Progenitor cell of endocrine pancreas (in vitro differentiated cells): ENCODE measurements around the gene CCDC61. TPM values are rescaled to one million over a fixed set of nuclear protein-coding genes. Genes with fewer than 3 reads are reported as not detected.

ENCODE experiments used
- DNase-seq: peaks from one replicate; pipeline ENCODE4 v3.0.0; 2021; ENCODE audit warnings: low spot score; ENCODE audit not compliant: unreplicated experiment
- H3K27ac Mint-ChIP-seq: 2 replicates; pipeline ENCODE4 v1.8.0; 2021; ENCODE audit warnings: mild to moderate bottlenecking, moderate library complexity, mixed read lengths
- H3K27me3 Mint-ChIP-seq: 2 replicates; pipeline ENCODE4 v1.8.0; 2021; ENCODE audit warnings: mixed read lengths
- H3K36me3 Mint-ChIP-seq: 2 replicates; pipeline ENCODE4 v1.8.0; 2022; ENCODE audit warnings: mixed read lengths; ENCODE audit not compliant: insufficient read depth
- H3K4me1 Mint-ChIP-seq: 2 replicates; pipeline ENCODE4 v1.8.0; 2021; ENCODE audit warnings: low read depth, mixed read lengths
- H3K4me3 Mint-ChIP-seq: 2 replicates; pipeline ENCODE4 v1.8.0; 2021; ENCODE audit warnings: low read depth, mild to moderate bottlenecking, moderate library complexity, mixed read lengths
- H3K9me3 Mint-ChIP-seq: 2 replicates; pipeline ENCODE4 v1.8.0; 2021; ENCODE audit warnings: low read depth, mixed read lengths
- total RNA-seq: library from RNA; stranded (reverse); gene quantifications from 2 replicates; pipeline ENCODE4 v1.2.1, GENCODE V29; 2021
- TF ChIP-seq, protein P1 (sequence below): fragments of 200-600 bp; sonication (generic); IDR thresholded peaks from one replicate; pipeline ENCODE4 v1.5.0; 2021; ENCODE audit warnings: antibody characterized with exemption, mild to moderate bottlenecking; ENCODE audit not compliant: unreplicated experiment

The CCDC61 gene
- total RNA-seq, 1 donor from 2014 or later: 22.2 TPM

DNA sequence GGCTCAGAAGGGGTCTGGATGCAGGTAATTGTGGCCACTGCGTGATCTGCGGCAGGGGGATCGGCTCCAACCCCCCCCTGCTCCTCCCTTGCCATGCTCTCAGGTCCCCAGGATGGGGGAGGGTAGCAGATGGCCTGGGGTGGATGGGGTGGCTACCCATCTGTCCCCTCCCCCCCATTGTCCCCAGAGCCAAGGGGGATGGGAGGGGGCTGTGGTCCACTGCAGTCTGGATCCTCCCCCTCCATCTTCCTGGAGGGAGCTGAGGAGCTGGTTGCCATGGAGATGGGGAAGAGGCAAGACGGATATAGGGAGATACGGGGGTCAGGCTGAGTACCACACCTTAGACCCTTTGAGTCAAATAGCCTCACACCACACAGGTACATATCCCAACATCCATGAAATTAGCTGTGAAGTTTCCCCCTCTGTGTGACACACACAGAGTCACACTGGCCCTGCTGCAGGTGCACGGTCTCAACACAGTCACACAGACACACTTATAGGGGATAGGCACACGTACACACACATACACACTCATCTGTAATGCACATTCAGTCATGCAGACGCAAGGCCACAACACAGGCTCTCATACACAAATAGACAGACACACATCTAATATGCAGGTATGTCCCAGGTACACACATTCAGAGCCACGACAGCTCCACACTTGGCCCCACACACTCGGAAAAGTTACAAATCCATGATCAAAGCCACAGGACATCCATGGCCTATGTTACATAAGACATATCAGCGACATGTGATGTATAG, 19.8 kb upstream of the CCDC61 start:
- Mint-ChIP-seq H3K4me1 (peaks cover 3% of the 10 kb centered on the region), H3K27me3 (peaks cover 67% of the 10 kb centered on the region), H3K27ac (no peak overlapping the region), H3K9me3 (no peaks in the 10 kb centered on the region), H3K36me3 (no peaks in the 10 kb centered on the region), H3K4me3 (no peak overlapping the region)
- no peak for DNase-seq
- TF ChIP-seq, protein P1, sequence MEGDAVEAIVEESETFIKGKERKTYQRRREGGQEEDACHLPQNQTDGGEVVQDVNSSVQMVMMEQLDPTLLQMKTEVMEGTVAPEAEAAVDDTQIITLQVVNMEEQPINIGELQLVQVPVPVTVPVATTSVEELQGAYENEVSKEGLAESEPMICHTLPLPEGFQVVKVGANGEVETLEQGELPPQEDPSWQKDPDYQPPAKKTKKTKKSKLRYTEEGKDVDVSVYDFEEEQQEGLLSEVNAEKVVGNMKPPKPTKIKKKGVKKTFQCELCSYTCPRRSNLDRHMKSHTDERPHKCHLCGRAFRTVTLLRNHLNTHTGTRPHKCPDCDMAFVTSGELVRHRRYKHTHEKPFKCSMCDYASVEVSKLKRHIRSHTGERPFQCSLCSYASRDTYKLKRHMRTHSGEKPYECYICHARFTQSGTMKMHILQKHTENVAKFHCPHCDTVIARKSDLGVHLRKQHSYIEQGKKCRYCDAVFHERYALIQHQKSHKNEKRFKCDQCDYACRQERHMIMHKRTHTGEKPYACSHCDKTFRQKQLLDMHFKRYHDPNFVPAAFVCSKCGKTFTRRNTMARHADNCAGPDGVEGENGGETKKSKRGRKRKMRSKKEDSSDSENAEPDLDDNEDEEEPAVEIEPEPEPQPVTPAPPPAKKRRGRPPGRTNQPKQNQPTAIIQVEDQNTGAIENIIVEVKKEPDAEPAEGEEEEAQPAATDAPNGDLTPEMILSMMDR: no peak

DNA sequence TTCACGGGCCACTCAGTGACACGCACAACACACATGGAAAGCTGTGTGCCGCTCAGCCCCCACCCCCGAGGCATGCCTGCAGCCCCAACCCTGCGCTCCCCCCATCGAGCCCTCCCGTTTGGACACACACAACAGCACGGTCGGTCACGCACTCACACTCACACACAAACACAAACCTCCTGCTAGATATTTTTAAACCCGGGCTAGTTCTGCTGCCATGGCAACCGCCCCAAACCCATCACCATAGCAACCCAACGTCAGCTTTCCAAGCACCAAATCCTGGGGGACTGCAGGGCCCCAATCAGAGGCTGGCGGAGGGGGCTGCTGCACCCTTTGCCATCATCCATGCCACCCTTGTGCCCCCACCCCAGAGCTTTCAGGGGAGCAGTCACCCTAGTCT, 19.1 kb upstream of the CCDC61 start:
- TF ChIP-seq, protein P1: no peak
- H3K27ac Mint-ChIP-seq: no peak overlapping the region
- H3K36me3 Mint-ChIP-seq: no peaks in the 10 kb centered on the region
- H3K4me1 Mint-ChIP-seq: peaks cover 3% of the 10 kb centered on the region
- no peaks in the 10 kb centered on the region for H3K9me3 Mint-ChIP-seq
- no peak for DNase-seq
- H3K27me3 Mint-ChIP-seq: peaks cover 64% of the 10 kb centered on the region
- H3K4me3 Mint-ChIP-seq: no peak overlapping the region

DNA sequence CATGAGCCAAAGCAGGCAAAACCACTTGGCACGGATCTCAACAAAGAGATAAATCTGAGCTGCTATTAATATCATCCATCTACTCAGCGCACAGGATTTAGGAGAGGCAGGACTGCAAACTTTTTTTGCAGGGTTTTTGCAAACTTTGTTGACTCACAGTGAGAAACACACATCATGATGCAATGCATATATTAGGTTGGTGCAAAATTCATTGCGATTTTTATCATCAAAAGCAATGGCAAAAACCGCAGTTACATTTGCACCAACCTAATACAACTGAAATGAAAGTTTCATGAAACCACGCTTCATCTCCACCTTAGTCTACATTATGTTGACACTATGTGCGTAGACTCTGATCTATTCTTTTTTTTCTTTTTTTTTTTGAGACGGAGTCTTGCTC, 17.1 kb upstream of the CCDC61 start:
- no peaks in the 10 kb centered on the region for H3K36me3 Mint-ChIP-seq
- no peak for DNase-seq
- no peak overlapping the region for H3K27ac Mint-ChIP-seq
- H3K27me3 Mint-ChIP-seq: peaks cover 61% of the 10 kb centered on the region
- no peaks in the 10 kb centered on the region for H3K9me3 Mint-ChIP-seq
- no peaks in the 10 kb centered on the region for H3K4me1 Mint-ChIP-seq
- TF ChIP-seq, protein P1: no peak
- H3K4me3 Mint-ChIP-seq: no peak overlapping the region

DNA sequence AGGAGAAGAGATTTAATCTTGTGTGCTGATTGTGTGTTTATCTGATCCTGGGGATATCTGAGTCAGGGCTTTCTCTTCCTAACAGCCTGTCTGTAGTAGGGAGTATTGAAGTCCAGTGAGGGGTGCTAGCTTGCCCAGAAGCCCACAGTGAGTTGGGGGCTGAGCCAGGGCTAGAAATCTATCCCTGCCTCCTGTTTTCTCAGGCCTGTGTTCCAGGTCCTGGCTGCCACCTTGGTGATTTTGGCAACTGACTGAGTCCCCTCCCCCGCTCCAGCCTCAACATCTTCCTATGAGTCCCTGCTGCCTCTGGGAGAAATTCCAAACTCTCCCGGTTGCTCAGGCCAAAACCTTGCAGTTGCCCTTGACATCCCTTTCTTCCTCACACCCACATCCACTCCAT, 13.9 kb upstream of the CCDC61 start:
- Mint-ChIP-seq H3K27me3 (peaks cover 44% of the 10 kb centered on the region), H3K4me1 (no peaks in the 10 kb centered on the region), H3K4me3 (no peak overlapping the region), H3K27ac (no peak overlapping the region), H3K9me3 (no peaks in the 10 kb centered on the region), H3K36me3 (no peaks in the 10 kb centered on the region)
- DNase-seq: no peak
- TF ChIP-seq, protein P1: no peak

DNA sequence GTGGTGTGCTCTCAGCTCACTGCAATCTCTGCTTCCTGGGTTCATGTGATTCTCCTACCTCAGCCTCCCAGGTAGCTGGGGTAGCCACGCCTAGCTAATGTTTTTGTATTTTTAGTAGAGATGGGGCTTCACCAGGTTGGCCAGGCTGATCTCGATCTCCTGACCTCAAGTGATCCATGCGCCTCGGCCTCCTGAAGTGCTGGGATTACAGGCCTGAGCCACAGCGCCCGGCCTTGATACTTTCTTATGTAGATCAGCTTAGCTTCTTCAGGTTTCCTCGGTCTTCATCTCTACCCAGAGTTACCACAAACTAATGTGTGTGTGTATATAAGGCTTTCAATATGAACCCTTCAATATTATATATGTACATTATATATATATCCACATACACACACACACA, 9.9 kb upstream of the CCDC61 start:
- no peak for DNase-seq
- H3K4me3 Mint-ChIP-seq: no peak overlapping the region
- no peak overlapping the region for H3K27ac Mint-ChIP-seq
- H3K27me3 Mint-ChIP-seq: peaks cover 42% of the 10 kb centered on the region
- no peaks in the 10 kb centered on the region for H3K36me3 Mint-ChIP-seq
- H3K4me1 Mint-ChIP-seq: no peaks in the 10 kb centered on the region
- no peaks in the 10 kb centered on the region for H3K9me3 Mint-ChIP-seq
- TF ChIP-seq, protein P1: no peak
